ENCODE results near the gene MYO5B.

DNA sequence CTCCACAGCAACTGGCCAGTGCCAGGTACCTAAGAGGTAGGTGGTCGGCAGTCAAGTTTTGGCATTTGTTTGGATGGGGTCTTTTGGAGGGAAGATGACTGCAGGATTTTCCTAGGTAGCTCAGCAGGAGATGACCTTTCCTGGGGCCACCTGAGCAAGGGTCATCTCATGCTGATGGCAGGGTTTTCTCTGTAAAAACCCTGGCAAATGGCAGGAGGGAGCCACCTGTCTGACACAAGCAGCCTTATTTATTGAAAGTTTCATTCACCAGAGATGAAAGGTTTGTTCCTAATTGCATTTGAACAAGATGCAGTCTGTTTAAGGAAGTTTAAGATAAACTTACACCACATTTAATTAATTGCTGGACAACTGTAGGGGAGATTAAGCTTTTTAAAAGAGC is 350.0 kb downstream of the MYO5B start:
- TF ChIP-seq CTCF (conservative IDR thresholded peaks at IDR 0.05; ENCODE audit: low read depth, low read length) = no peak
- TF ChIP-seq CEBPB (IDR thresholded peaks at IDR 0.05; ENCODE audit: low read depth, low read length) = no peak
- TF ChIP-seq RFX5 (IDR thresholded peaks at IDR 0.05; ENCODE audit: low read depth, low read length) = no peak
- no peak for TF ChIP-seq POLR2A (IDR thresholded peaks at IDR 0.05; ENCODE audit: low read depth, low read length)
- no peak for TF ChIP-seq RAD21 (IDR thresholded peaks at IDR 0.05; ENCODE audit: low read length)
- TF ChIP-seq RCOR1 (IDR thresholded peaks at IDR 0.05; ENCODE audit: insufficient replicate concordance, low read length) = no peak
- TF ChIP-seq, protein P1, sequence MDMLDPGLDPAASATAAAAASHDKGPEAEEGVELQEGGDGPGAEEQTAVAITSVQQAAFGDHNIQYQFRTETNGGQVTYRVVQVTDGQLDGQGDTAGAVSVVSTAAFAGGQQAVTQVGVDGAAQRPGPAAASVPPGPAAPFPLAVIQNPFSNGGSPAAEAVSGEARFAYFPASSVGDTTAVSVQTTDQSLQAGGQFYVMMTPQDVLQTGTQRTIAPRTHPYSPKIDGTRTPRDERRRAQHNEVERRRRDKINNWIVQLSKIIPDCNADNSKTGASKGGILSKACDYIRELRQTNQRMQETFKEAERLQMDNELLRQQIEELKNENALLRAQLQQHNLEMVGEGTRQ (IDR thresholded peaks at IDR 0.05; ENCODE audit: low read depth, low read length) = no peak
- no peak for TF ChIP-seq MAFK (IDR thresholded peaks at IDR 0.05; ENCODE audit: low read depth, low read length)
- no peak for TF ChIP-seq CHD1 (IDR thresholded peaks at IDR 0.05; ENCODE audit: low read depth, low read length)
- no peak for TF ChIP-seq ELK1 (IDR thresholded peaks at IDR 0.05; ENCODE audit: borderline replicate concordance, low read depth, low read length)

All from IMR-90 (cell line).